SK-N-SH (cell line): Measurements from ENCODE around the gene GAGE12J. TPM values are rescaled to one million over a fixed set of nuclear protein-coding genes. Genes with fewer than 3 reads are reported as not detected.
A peak's percentile ranks its signal among the peaks of the same experiment; 100 is the strongest.

ENCODE experiments used
- CTCF ChIA-PET: fragments of 300-600, 350-600 bp; formaldehyde crosslinking; extraction: SDS; loops from one replicate; lab custom pipeline; 2021; lab: Yijun Ruan, JAX
- POLR2A ChIA-PET: fragments of 350-600 bp; sonication (Branson Sonifier 250); formaldehyde crosslinking; extraction: SDS; loops from one replicate; lab custom pipeline; 2020; ENCODE audit warnings: antibody characterized with exemption, inconsistent platforms; lab: Yijun Ruan, JAX
- DNase-seq: peaks from one replicate; pipeline ENCODE4 v3.0.0; 2012
- H2AFZ ChIP-seq: fragments of 200-600 bp; sonication (generic); 2 replicates; pipeline ENCODE4 v1.8.1; 2016; ENCODE audit warnings: antibody characterized with exemption, mild to moderate bottlenecking, low read depth
- H3F3A ChIP-seq: fragments of 200-600 bp; sonication (generic); replicated peaks from 2 replicates; pipeline ENCODE3; 2016; ENCODE audit warnings: antibody characterized with exemption, mild to moderate bottlenecking; ENCODE audit not compliant: insufficient read depth
- H3K27ac ChIP-seq, 2 experiments: fragments of 200-500 bp in 1 of 2; fragments of 200-600 bp in 1 of 2; sonication (Bioruptor generic) in 1 of 2; sonication (generic), shearing (Covaris generic) in 1 of 2; 2 replicates each; pipeline versions ENCODE4 v1.5.1 to v1.6.1; 2014 to 2016; ENCODE audit warnings: low read depth in 2 of 2, inconsistent platforms in 1 of 2, low read length in 1 of 2, mild to moderate bottlenecking in 1 of 2, mixed read lengths in 1 of 2
- H3K27me3 ChIP-seq: fragments of 200-600 bp; sonication (generic), shearing (Covaris generic); 2 replicates; pipeline ENCODE4 v1.6.1; 2016; ENCODE audit warnings: mixed run types; ENCODE audit not compliant: insufficient read depth
- H3K36me3 ChIP-seq, 2 experiments: fragments of 200-500 bp in 1 of 2; fragments of 200-600 bp in 1 of 2; sonication (Bioruptor generic) in 1 of 2; sonication (generic) in 1 of 2; replicated peaks in 1 of 2; 2 replicates each; pipeline versions ENCODE3 to v1.5.1; 2014 to 2016; ENCODE audit warnings: low read length in 1 of 2, mild to moderate bottlenecking in 1 of 2; ENCODE audit not compliant: insufficient read depth in 2 of 2, control insufficient read depth in 1 of 2
- H3K4me1 ChIP-seq, 2 experiments: fragments of 200-500 bp in 1 of 2; fragments of 200-600 bp in 1 of 2; sonication (Bioruptor generic) in 1 of 2; sonication (generic), shearing (Covaris generic) in 1 of 2; 2 replicates each; pipeline versions ENCODE4 v1.5.1 to v1.6.1; 2014 to 2016; ENCODE audit warnings: low read depth in 1 of 2, low read length in 1 of 2, mixed run types in 1 of 2; ENCODE audit not compliant: insufficient read depth in 2 of 2, control insufficient read depth in 1 of 2
- H3K4me2 ChIP-seq: fragments of 200-600 bp; sonication (generic), shearing (Covaris generic); 2 replicates; pipeline ENCODE4 v1.6.1; 2017; ENCODE audit warnings: mixed run types
- H3K4me3 ChIP-seq, 2 experiments: fragments of 200-500 bp in 1 of 2; fragments of 200-600 bp in 1 of 2; sonication (Bioruptor generic) in 1 of 2; sonication (generic), shearing (Covaris generic) in 1 of 2; 2 replicates each; pipeline versions ENCODE4 v1.5.1 to v1.8.1; 2014 to 2016; ENCODE audit warnings: low read depth in 2 of 2, inconsistent platforms in 1 of 2, low read length in 1 of 2, mild to moderate bottlenecking in 1 of 2, mixed read lengths in 1 of 2, moderate library complexity in 1 of 2
- H3K79me2 ChIP-seq: fragments of 200-600 bp; sonication (generic); 2 replicates; pipeline ENCODE4 v1.8.1; 2017; ENCODE audit warnings: mild to moderate bottlenecking; ENCODE audit not compliant: insufficient read depth
- H3K9ac ChIP-seq: fragments of 200-600 bp; sonication (generic); 2 replicates; pipeline ENCODE4 v1.6.1; 2017; ENCODE audit warnings: mixed run types
- H3K9me2 ChIP-seq: fragments of 200-600 bp; sonication (generic); 2 replicates; pipeline ENCODE4 v1.6.1; 2017; ENCODE audit warnings: mixed run types
- H3K9me3 ChIP-seq: fragments of 200-600 bp; sonication (generic); 2 replicates; pipeline ENCODE4 v1.6.1; 2017; ENCODE audit warnings: mixed run types, mild to moderate bottlenecking, moderate library complexity
- H4K20me1 ChIP-seq: fragments of 200-600 bp; sonication (generic); 2 replicates; pipeline ENCODE4 v1.6.1; 2017; ENCODE audit warnings: mild to moderate bottlenecking, mixed run types; ENCODE audit not compliant: insufficient read depth
- CHD2 ChIP-seq: fragments of 150-350 bp; IDR thresholded peaks from 2 replicates; pipeline ENCODE4 v1.6.1; 2018; ENCODE audit warnings: low read length; ENCODE audit not compliant: partially characterized antibody
- CTCF ChIP-seq: fragments of 200-600 bp; sonication (generic); IDR thresholded peaks from 2 replicates; pipeline ENCODE4 v1.6.1; 2017; ENCODE audit warnings: antibody characterized with exemption, mild to moderate bottlenecking, moderate library complexity
- EP300 ChIP-seq, 2 experiments: IDR thresholded peaks; 2 replicates each; pipeline versions ENCODE4 v1.4.0 to v1.6.1; 2012; ENCODE audit warnings: borderline replicate concordance in 1 of 2, low read depth in 1 of 2, low read length in 1 of 2
- EZH2phosphoT487 ChIP-seq: fragments of 200-600 bp; sonication (generic); IDR thresholded peaks from 2 replicates; pipeline ENCODE4 v1.6.1; 2017; ENCODE audit warnings: low read depth, mixed run types, mild to moderate bottlenecking, antibody characterized with exemption, moderate library complexity, borderline replicate concordance
- FOSL2 ChIP-seq: IDR thresholded peaks from 2 replicates; pipeline ENCODE4 v1.4.0; 2012; ENCODE audit warnings: low read depth, mild to moderate bottlenecking, moderate library complexity, borderline replicate concordance
- GABPA ChIP-seq: IDR thresholded peaks from 2 replicates; pipeline ENCODE4 v1.4.0; 2012; ENCODE audit warnings: low read depth, mild to moderate bottlenecking
- GATA2 ChIP-seq: sonication (generic); formaldehyde crosslinking; IDR thresholded peaks from 2 replicates; pipeline ENCODE4 v1.5.0; 2020; ENCODE audit warnings: mild to moderate bottlenecking, missing genetic modification reagents
- JUND ChIP-seq: IDR thresholded peaks from 2 replicates; pipeline ENCODE4 v1.4.0; 2012
- MAX ChIP-seq: IDR thresholded peaks from 2 replicates; pipeline ENCODE4 v1.4.0; 2012; ENCODE audit warnings: low read depth
- MEF2A ChIP-seq: IDR thresholded peaks from 2 replicates; pipeline ENCODE4 v1.4.0; 2012; ENCODE audit warnings: low read depth, borderline replicate concordance
- NFIC ChIP-seq: IDR thresholded peaks from 2 replicates; pipeline ENCODE4 v1.4.0; 2012; ENCODE audit warnings: borderline replicate concordance
- POLR2AphosphoS5 ChIP-seq: IDR thresholded peaks from 2 replicates; pipeline ENCODE4 v1.6.1; 2012; ENCODE audit warnings: low read depth, low read length
- RAD21 ChIP-seq: IDR thresholded peaks from 2 replicates; pipeline ENCODE4 v1.6.1; 2012; ENCODE audit warnings: mild to moderate bottlenecking, low read length
- RCOR1 ChIP-seq: fragments of 150-350 bp; IDR thresholded peaks from 2 replicates; pipeline ENCODE4 v1.6.1; 2017; ENCODE audit warnings: antibody characterized with exemption, low read length
- RFX5 ChIP-seq: IDR thresholded peaks from 2 replicates; pipeline ENCODE4 v1.6.1; 2012; ENCODE audit warnings: mild to moderate bottlenecking, improper control_type of control experiment, low read length
- RXRA ChIP-seq: IDR thresholded peaks from 2 replicates; pipeline ENCODE4 v1.4.0; 2012; ENCODE audit warnings: low read depth, mild to moderate bottlenecking, borderline replicate concordance
- SIN3A ChIP-seq: IDR thresholded peaks from 2 replicates; pipeline ENCODE4 v1.6.1; 2012; ENCODE audit warnings: low read depth, mild to moderate bottlenecking, low read length, moderate library complexity, borderline replicate concordance
- SMC3 ChIP-seq: IDR thresholded peaks from 2 replicates; pipeline ENCODE4 v1.6.1; 2012; ENCODE audit warnings: low read depth, low read length, improper control_type of control experiment
- TAF1 ChIP-seq: IDR thresholded peaks from 2 replicates; pipeline ENCODE4 v1.6.1; 2012; ENCODE audit warnings: low read depth, mild to moderate bottlenecking, low read length, moderate library complexity, borderline replicate concordance
- TEAD4 ChIP-seq: IDR thresholded peaks from 2 replicates; pipeline ENCODE4 v1.4.0; 2012; ENCODE audit warnings: mild to moderate bottlenecking, borderline replicate concordance; ENCODE audit not compliant: insufficient read depth
- YY1 ChIP-seq: IDR thresholded peaks from 2 replicates; pipeline ENCODE4 v1.4.0; 2012; ENCODE audit warnings: low read depth, mild to moderate bottlenecking
- ZBTB33 ChIP-seq: IDR thresholded peaks from 2 replicates; pipeline ENCODE4 v1.4.0; 2012; ENCODE audit warnings: low read depth, borderline replicate concordance
- WGBS: methylation state at CpG from one replicate; pipeline ENCODE4 v1.1.6; 2017; ENCODE audit warnings: low lambda C conversion rate; 5-methylcytosine and 5-hydroxymethylcytosine counted together
- polyA plus RNA-seq, 3 experiments: library from polyadenylated mRNA; depleted of rRNA; stranded (reverse); fragments of >200 nt; gene quantifications; 2 replicates each; pipeline ENCODE4 v1.2.3, GENCODE V29; 2012
- TF ChIP-seq, protein P1 (sequence below): IDR thresholded peaks from 2 replicates; pipeline ENCODE4; 2012
- TF ChIP-seq, protein P2 (sequence below): IDR thresholded peaks from 2 replicates; pipeline ENCODE4 v1.4.0; 2012; ENCODE audit warnings: low read depth, borderline replicate concordance

The GAGE12J gene
- polyA plus RNA-seq, 1 of the 3 experiments (the other 2 are of a cell fraction): not detected

GRCh38 chrX:49282647-49283011 is 39.2 kb upstream of the GAGE12J start (continued):
- TF ChIP-seq CTCF: peak; percentile 33
- TF ChIP-seq RAD21: peak; percentile 38
- TF ChIP-seq RFX5: peak; percentile 79
- TF ChIP-seq GABPA: no peak
- TF ChIP-seq ZBTB33: no peak
- TF ChIP-seq MAX: no peak
- TF ChIP-seq NFIC: no peak
- no peak for TF ChIP-seq YY1
- no peak for TF ChIP-seq POLR2AphosphoS5
- no peak for TF ChIP-seq CHD2
- no peak for TF ChIP-seq GATA2 (CRISPR knock-in tag)
- no peak for TF ChIP-seq RXRA
- no peak for TF ChIP-seq TAF1
- TF ChIP-seq, protein P1, sequence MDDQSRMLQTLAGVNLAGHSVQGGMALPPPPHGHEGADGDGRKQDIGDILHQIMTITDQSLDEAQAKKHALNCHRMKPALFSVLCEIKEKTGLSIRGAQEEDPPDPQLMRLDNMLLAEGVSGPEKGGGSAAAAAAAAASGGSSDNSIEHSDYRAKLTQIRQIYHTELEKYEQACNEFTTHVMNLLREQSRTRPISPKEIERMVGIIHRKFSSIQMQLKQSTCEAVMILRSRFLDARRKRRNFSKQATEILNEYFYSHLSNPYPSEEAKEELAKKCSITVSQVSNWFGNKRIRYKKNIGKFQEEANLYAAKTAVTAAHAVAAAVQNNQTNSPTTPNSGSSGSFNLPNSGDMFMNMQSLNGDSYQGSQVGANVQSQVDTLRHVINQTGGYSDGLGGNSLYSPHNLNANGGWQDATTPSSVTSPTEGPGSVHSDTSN: no peak
- TF ChIP-seq FOSL2: no peak
- no peak for TF ChIP-seq EZH2phosphoT487
- peak; percentile 11; the same call in 1 of the 2 replicates for TF ChIP-seq SMC3
- TF ChIP-seq JUND: no peak

GRCh38 chrX:49284212-49284611 is 37.6 kb upstream of the GAGE12J start:
- Histone ChIP-seq H3K79me2 (no peaks in the 10 kb centered on the region), H3K27me3 (no peaks in the 10 kb centered on the region; the same call in 1 of the 2 replicates), H4K20me1 (no peaks in the 10 kb centered on the region), H3K4me2 (no peak overlapping the region), H3K4me3 (no peak overlapping the region), H3K4me1 (no peaks in the 10 kb centered on the region; a peak in 1 of 4 replicates), H3K9me2 (no peaks in the 10 kb centered on the region), H3K9ac (no peak overlapping the region), H3K36me3 (no peaks in the 10 kb centered on the region), H3K27ac (no peak overlapping the region), H3K9me3 (no peaks in the 10 kb centered on the region), H2AFZ (no peak overlapping the region), H3F3A (no peaks in the 10 kb centered on the region)
- POLR2A ChIA-PET: no interaction called here
- 55% methylated on average over 3 of the region's 3 CpGs for WGBS
- DNase-seq: no peak
- CTCF ChIA-PET: interaction anchor here (1.4 kb wide), 1 partner anchor 9 kb away, joined by 3 read pairs; no protein-coding TSS in a partner anchor
- TF ChIP-seq TEAD4 (no peak), MAX (no peak), CTCF (no peak), RXRA (no peak), EP300 (IDR thresholded peaks at IDR 0.05; ENCODE audit: borderline replicate concordance in 1 of 2, low read depth in 1 of 2, low read length in 1 of 2) (no peak), RFX5 (no peak), RCOR1 (no peak), FOSL2 (no peak), MEF2A (no peak), SIN3A (no peak)
- TF ChIP-seq, protein P2, sequence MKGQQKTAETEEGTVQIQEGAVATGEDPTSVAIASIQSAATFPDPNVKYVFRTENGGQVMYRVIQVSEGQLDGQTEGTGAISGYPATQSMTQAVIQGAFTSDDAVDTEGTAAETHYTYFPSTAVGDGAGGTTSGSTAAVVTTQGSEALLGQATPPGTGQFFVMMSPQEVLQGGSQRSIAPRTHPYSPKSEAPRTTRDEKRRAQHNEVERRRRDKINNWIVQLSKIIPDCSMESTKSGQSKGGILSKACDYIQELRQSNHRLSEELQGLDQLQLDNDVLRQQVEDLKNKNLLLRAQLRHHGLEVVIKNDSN: no peak
